IMR-90 (cell line): Measurements from ENCODE around the gene BEAN1. TPM values are rescaled to one million over a fixed set of nuclear protein-coding genes. Genes with fewer than 3 reads are reported as not detected.

Source experiments
- ATAC-seq: fragments of 200-7000 bp; cut with Tn5 transposase; 2 replicates; pipeline ENCODE4 v1.9.1; 2020; ENCODE audit warnings: low read depth, mild to moderate bottlenecking, moderate library complexity
- BruUV-seq: library from RNA; stranded (reverse); fragments of 400-500 nt; replicated peaks from 2 replicates; lab custom pipeline; 2021; lab: Mats Ljungman, UMichigan
- CTCF ChIA-PET: fragments of 300-600 bp; formaldehyde crosslinking; extraction: SDS; loops from one replicate; lab custom pipeline; 2021; ENCODE audit warnings: antibody characterized with exemption; lab: Yijun Ruan, JAX
- POLR2A ChIA-PET: fragments of 300-600 bp; sonication (Branson Sonifier 250); formaldehyde crosslinking; loops from one replicate; lab custom pipeline; 2022; ENCODE audit warnings: antibody characterized with exemption; ENCODE audit not compliant: unreplicated experiment; lab: Charles Lee
- DNase-seq: peaks from one replicate; pipeline ENCODE4 v3.0.0; 2013
- H2AFZ ChIP-seq: replicated peaks from 2 replicates; pipeline ENCODE3; 2013; ENCODE audit warnings: low read length, mild to moderate bottlenecking; ENCODE audit not compliant: poor library complexity
- H2AK5ac ChIP-seq: 2 replicates; pipeline ENCODE4 v1.6.1; 2013; ENCODE audit warnings: low read depth, low read length, inconsistent platforms
- H2AK9ac ChIP-seq: replicated peaks from 2 replicates; pipeline ENCODE3; 2013; ENCODE audit warnings: mild to moderate bottlenecking, low read depth, low read length, moderate library complexity; ENCODE audit not compliant: poor library complexity
- H2BK120ac ChIP-seq: 2 replicates; pipeline ENCODE4 v1.6.1; 2013; ENCODE audit warnings: low read depth, low read length, inconsistent platforms
- H2BK15ac ChIP-seq: 3 replicates; pipeline ENCODE4 v1.6.1; 2013; ENCODE audit warnings: low read depth, low read length, inconsistent platforms
- H2BK20ac ChIP-seq: 2 replicates; pipeline ENCODE4 v1.6.1; 2013; ENCODE audit warnings: low read depth, mild to moderate bottlenecking, inconsistent platforms, low read length, moderate library complexity
- H2BK5ac ChIP-seq: 2 replicates; pipeline ENCODE4 v1.6.1; 2013; ENCODE audit warnings: mild to moderate bottlenecking, low read depth, low read length, inconsistent platforms; ENCODE audit not compliant: poor library complexity, severe bottlenecking
- H3K14ac ChIP-seq: replicated peaks from 2 replicates; pipeline ENCODE4 v1.6.1; 2013; ENCODE audit warnings: low read depth, low read length, inconsistent platforms
- H3K18ac ChIP-seq: 2 replicates; pipeline ENCODE4 v1.6.1; 2013; ENCODE audit warnings: low read depth, low read length, control low read depth
- H3K23ac ChIP-seq: 2 replicates; pipeline ENCODE4 v1.6.1; 2013; ENCODE audit warnings: low read depth, low read length, inconsistent platforms
- H3K27ac ChIP-seq: 2 replicates; pipeline ENCODE4 v1.5.1; 2013; ENCODE audit warnings: mild to moderate bottlenecking, control low read depth, low read length; ENCODE audit not compliant: insufficient read depth
- H3K27me3 ChIP-seq: 2 replicates; pipeline ENCODE4 v1.6.1; 2013; ENCODE audit warnings: low read length; ENCODE audit not compliant: control insufficient read depth, insufficient read depth
- H3K36me3 ChIP-seq: 2 replicates; pipeline ENCODE4 v1.6.1; 2013; ENCODE audit warnings: low read length, mixed read lengths; ENCODE audit not compliant: control insufficient read depth, insufficient read depth
- H3K4ac ChIP-seq: 2 replicates; pipeline ENCODE4 v1.6.1; 2013; ENCODE audit warnings: low read depth, low read length, inconsistent platforms
- H3K4me1 ChIP-seq: 2 replicates; pipeline ENCODE4 v1.6.1; 2013; ENCODE audit warnings: low read length, mixed read lengths; ENCODE audit not compliant: control insufficient read depth, insufficient read depth
- H3K4me2 ChIP-seq: 2 replicates; pipeline ENCODE4 v1.6.1; 2013; ENCODE audit warnings: low read depth, mild to moderate bottlenecking, control low read depth, low read length, moderate library complexity
- H3K4me3 ChIP-seq: 2 replicates; pipeline ENCODE4 v1.5.1; 2013; ENCODE audit warnings: low read depth, mild to moderate bottlenecking, control low read depth, low read length, moderate library complexity; ENCODE audit not compliant: insufficient read depth
- H3K56ac ChIP-seq: 2 replicates; pipeline ENCODE4 v1.6.1; 2013; ENCODE audit warnings: low read length, inconsistent platforms; ENCODE audit not compliant: insufficient read depth; ENCODE audit errors: extremely low read depth
- H3K79me1 ChIP-seq, 2 experiments: 2 replicates each; pipeline ENCODE4 v1.6.1; 2013; ENCODE audit warnings: low read length in 2 of 2, inconsistent platforms in 1 of 2, low read depth in 1 of 2
- H3K9ac ChIP-seq: 2 replicates; pipeline ENCODE4 v1.6.1; 2013; ENCODE audit warnings: low read depth, low read length, control low read depth
- H3K9me1 ChIP-seq: 2 replicates; pipeline ENCODE4 v1.6.1; 2013; ENCODE audit warnings: low read length, inconsistent platforms; ENCODE audit not compliant: insufficient read depth
- H3K9me3 ChIP-seq: 2 replicates; pipeline ENCODE4 v1.6.1; 2013; ENCODE audit warnings: low read length; ENCODE audit not compliant: control insufficient read depth, insufficient read depth
- H4K20me1 ChIP-seq: 2 replicates; pipeline ENCODE4 v1.6.1; 2013; ENCODE audit warnings: low read length, inconsistent platforms; ENCODE audit not compliant: insufficient read depth
- H4K5ac ChIP-seq: 2 replicates; pipeline ENCODE4 v1.6.1; 2013; ENCODE audit warnings: mild to moderate bottlenecking, low read depth, low read length, control low read depth
- H4K8ac ChIP-seq, 2 experiments: 2 replicates each; pipeline ENCODE4 v1.6.1; 2013; ENCODE audit warnings: low read depth in 2 of 2, low read length in 2 of 2, control low read depth in 1 of 2, inconsistent platforms in 1 of 2
- H4K91ac ChIP-seq: 2 replicates; pipeline ENCODE4 v1.6.1; 2013; ENCODE audit warnings: low read depth, low read length, inconsistent platforms; ENCODE audit not compliant: insufficient read depth
- BHLHE40 ChIP-seq: fragments of 150-350 bp; IDR thresholded peaks from 2 replicates; pipeline ENCODE4 v1.6.1; 2016; ENCODE audit warnings: mild to moderate bottlenecking, low read depth, low read length
- CEBPB ChIP-seq: IDR thresholded peaks from 2 replicates; pipeline ENCODE4 v1.6.1; 2012; ENCODE audit warnings: low read depth, low read length, improper control_type of control experiment
- CTCF ChIP-seq: conservative IDR thresholded peaks from 2 replicates; pipeline ENCODE4 v1.5.1; 2012; ENCODE audit warnings: mild to moderate bottlenecking, low read depth, low read length, improper control_type of control experiment
- ELK1 ChIP-seq: fragments of 150-350 bp; IDR thresholded peaks from 2 replicates; pipeline ENCODE4 v1.6.1; 2016; ENCODE audit warnings: low read depth, mild to moderate bottlenecking, low read length, moderate library complexity, borderline replicate concordance
- FOS ChIP-seq: fragments of 150-350 bp; IDR thresholded peaks from 2 replicates; pipeline ENCODE4 v1.6.1; 2016; ENCODE audit warnings: low read depth, low read length
- MAZ ChIP-seq: IDR thresholded peaks from 2 replicates; pipeline ENCODE4 v1.6.1; 2012; ENCODE audit warnings: low read depth, mild to moderate bottlenecking, low read length, improper control_type of control experiment, moderate library complexity, borderline replicate concordance
- MXI1 ChIP-seq: IDR thresholded peaks from 2 replicates; pipeline ENCODE4 v1.6.1; 2012; ENCODE audit warnings: low read depth, mild to moderate bottlenecking, low read length, moderate library complexity, borderline replicate concordance
- NFE2L2 ChIP-seq: fragments of 150-350 bp; IDR thresholded peaks from 2 replicates; pipeline ENCODE4 v1.6.1; 2016; ENCODE audit warnings: low read depth, mild to moderate bottlenecking, low read length
- POLR2A ChIP-seq: IDR thresholded peaks from 2 replicates; pipeline ENCODE4 v1.6.1; 2012; ENCODE audit warnings: mild to moderate bottlenecking, low read depth, low read length
- RAD21 ChIP-seq: IDR thresholded peaks from 2 replicates; pipeline ENCODE4 v1.6.1; 2012; ENCODE audit warnings: low read length, improper control_type of control experiment
- RCOR1 ChIP-seq: IDR thresholded peaks from 2 replicates; pipeline ENCODE4 v1.6.1; 2012; ENCODE audit warnings: mild to moderate bottlenecking, low read length, improper control_type of control experiment; ENCODE audit not compliant: insufficient replicate concordance
- RFX5 ChIP-seq: IDR thresholded peaks from 2 replicates; pipeline ENCODE4 v1.8.0; 2012; ENCODE audit warnings: low read depth, mild to moderate bottlenecking, low read length, moderate library complexity
- USF2 ChIP-seq: fragments of 150-350 bp; IDR thresholded peaks from 2 replicates; pipeline ENCODE4 v1.6.1; 2017; ENCODE audit warnings: mild to moderate bottlenecking, antibody characterized with exemption, low read length, low read depth
- WGBS, 2 experiments: methylation state at CpG; one replicate each; pipeline versions ENCODE4 v1.1.5 to v1.1.7; 2013; ENCODE audit warnings: missing lambda C conversion rate in 2 of 2; ENCODE audit not compliant: insufficient read length in 1 of 2; ENCODE audit errors: extremely low coverage in 2 of 2; 5-methylcytosine and 5-hydroxymethylcytosine counted together
- dilution Hi-C: fragments of 300-500 bp; cut with HindIII; formaldehyde crosslinking; loops from one replicate; pipeline ENCODE4 v1.14.3; 2018; ENCODE audit warnings: low sequenced_read_pairs; ENCODE audit not compliant: unreplicated experiment
- in situ Hi-C: fragments of 300-500 bp; cut with MboI; formaldehyde crosslinking; loops from 3 replicates; pipeline ENCODE4 v1.14.3; 2019; ENCODE audit warnings: low sequenced_read_pairs, inconsistent platforms, mixed read lengths
- intact Hi-C: fragments of 100-400 bp; cut with micrococcal nuclease; formaldehyde crosslinking; loops from 2 replicates; pipeline ENCODE4 v1.10.0; 2022
- polyA plus RNA-seq, 3 experiments: library from polyadenylated mRNA; depleted of rRNA; stranded (reverse); fragments of >200 nt; gene quantifications; 2 replicates each; pipeline ENCODE4 v1.2.3, GENCODE V29; 2012; ENCODE audit warnings: low replicate concordance in 1 of 3
- total RNA-seq: library from RNA; depleted of rRNA; stranded (reverse); fragments of >200 nt; gene quantifications from 2 replicates; pipeline ENCODE4 v1.2.3, GENCODE V29; 2012

The BEAN1 gene
- total and polyA plus RNA-seq, 2 of the 4 experiments (the other 2 are of a cell fraction), result not detected

- CTCF ChIA-PET, result no interaction called here
- intact Hi-C loops (no loop called here), in situ Hi-C loops (no loop called here)
These were observed 43.5 kb downstream of the BEAN1 start for GRCh38 chr16:66470556-66470955.

More at GRCh38 chr16:66470556-66470955, 43.5 kb downstream of the BEAN1 start:
- H3K4me2 ChIP-seq, result no peak overlapping the region
- no peak overlapping the region for H2AK5ac ChIP-seq
- no peak overlapping the region for H3K4ac ChIP-seq
- H3K23ac ChIP-seq, result no peak overlapping the region
- H2AFZ ChIP-seq, result no peak overlapping the region
- ATAC-seq (no peak), DNase-seq (no peak)
- no peaks in the 10 kb centered on the region for H3K36me3 ChIP-seq
- dilution Hi-C loops, result no loop called here
- H3K27me3 ChIP-seq, result peaks cover 45% of the 10 kb centered on the region
- H4K8ac ChIP-seq, result no peak overlapping the region
- peaks cover 5% of the 10 kb centered on the region; the same call in 1 of the 2 replicates for H3K9me3 ChIP-seq
- WGBS, 2 experiments, result no CpG with 5 or more reads among the region's 2 CpGs
- no peaks in the 10 kb centered on the region for H3K79me1 ChIP-seq
- TF ChIP-seq NFE2L2 (no peak), MAZ (no peak), USF2 (no peak), POLR2A (no peak), CTCF (no peak), RCOR1 (no peak), ELK1 (no peak), FOS (no peak), RFX5 (no peak), MXI1 (no peak), RAD21 (no peak), CEBPB (no peak), BHLHE40 (no peak)
- no peak overlapping the region for H2BK15ac ChIP-seq
- H4K91ac ChIP-seq, result no peak overlapping the region
- H3K4me1 ChIP-seq, result no peaks in the 10 kb centered on the region
- H4K5ac ChIP-seq, result no peak overlapping the region
- H3K27ac ChIP-seq, result no peak overlapping the region
- H3K18ac ChIP-seq, result no peak overlapping the region
- no peaks in the 10 kb centered on the region for H3K9me1 ChIP-seq
- H3K9ac ChIP-seq, result no peak overlapping the region
- no peak overlapping the region for H3K4me3 ChIP-seq
- no peak overlapping the region for H2BK20ac ChIP-seq
- H4K20me1 ChIP-seq, result no peaks in the 10 kb centered on the region
- POLR2A ChIA-PET, result no interaction called here
- no peak overlapping the region for H2BK120ac ChIP-seq
- H3K56ac ChIP-seq, result no peak overlapping the region
- H3K14ac ChIP-seq, result no peak overlapping the region
- BruUV-seq, result no TSS peak
- no peak overlapping the region for H2AK9ac ChIP-seq
- no peak overlapping the region for H2BK5ac ChIP-seq
